ENCODE measurements around the gene MYL12A.

DNA sequence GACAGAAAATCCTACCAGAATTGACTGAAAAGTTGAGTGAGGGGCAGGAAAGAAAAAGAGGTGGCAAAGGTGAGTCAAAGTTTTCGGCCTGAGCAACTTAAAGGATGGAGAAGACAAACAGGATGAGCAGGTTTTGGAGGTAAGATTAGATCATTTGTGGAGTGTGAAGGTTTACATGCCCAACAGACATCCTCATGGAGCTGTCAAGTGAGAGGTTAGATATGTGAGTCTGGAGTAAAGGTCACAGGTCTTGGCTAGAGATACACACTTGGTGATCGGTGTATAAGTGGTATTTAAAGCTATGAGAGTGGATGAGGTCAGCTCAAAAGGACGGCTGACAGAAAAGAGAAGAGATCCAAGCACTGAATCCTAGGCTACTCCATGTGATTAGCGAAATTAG lies 11.1 kb upstream of the MYL12A start:
- TF ChIP-seq YY1 (IDR thresholded peaks at IDR 0.05; ENCODE audit: low read depth, low read length) (no peak), CTCF (IDR thresholded peaks at IDR 0.05; ENCODE audit: control extremely low read depth in 1 of 3, insufficient read depth in 1 of 3, low read depth in 1 of 3, low read length in 3 of 3) (no peak), SAP30 (IDR thresholded peaks at IDR 0.05; ENCODE audit: insufficient read depth, insufficient replicate concordance, low read length) (no peak), BRCA1 (IDR thresholded peaks at IDR 0.05; ENCODE audit: low read depth, low read length) (no peak), KDM1A (IDR thresholded peaks at IDR 0.05; ENCODE audit: borderline replicate concordance, low read length) (no peak), MAFK (IDR thresholded peaks at IDR 0.05; ENCODE audit: low read depth, low read length) (no peak), RFX5 (IDR thresholded peaks at IDR 0.05; ENCODE audit: borderline replicate concordance, low read depth, low read length) (no peak), POLR2AphosphoS5 (IDR thresholded peaks at IDR 0.05; ENCODE audit: low read depth, low read length) (no peak), RAD21 (IDR thresholded peaks at IDR 0.05 in 1 of 2, conservative IDR thresholded peaks at IDR 0.05 in 1 of 2; ENCODE audit: low read depth in 2 of 2, low read length in 2 of 2) (no peak), EGR1 (IDR thresholded peaks at IDR 0.05; ENCODE audit: borderline replicate concordance, low read depth, low read length) (no peak), POLR2A (IDR thresholded peaks at IDR 0.05; ENCODE audit: control extremely low read depth in 1 of 2, low read depth in 2 of 2, low read length in 2 of 2) (no peak), MAX (IDR thresholded peaks at IDR 0.05) (no peak), JUND (IDR thresholded peaks at IDR 0.05; ENCODE audit: low read length) (no peak), KDM4A (IDR thresholded peaks at IDR 0.05; ENCODE audit: low read depth, low read length, severe bottlenecking) (no peak)
